HG03064 (cell line): ENCODE results near the gene TAL1.

Source experiments
- ATAC-seq: cut with Tn5 transposase; IDR thresholded peaks from one replicate; pipeline ENCODE4 v1.9.1; 2021; ENCODE audit warnings: low read depth; ENCODE audit not compliant: unreplicated experiment

Gene TAL1

GRCh38 chr1:47229886-47230691 lies 1.9 kb downstream of the TAL1 start:
- no peak for ATAC-seq

GRCh38 chr1:47229031-47229885 lies 2.8 kb downstream of the TAL1 start:
- ATAC-seq, result no peak

- ATAC-seq, result no peak
Measured at GRCh38 chr1:47228644-47229030, 3.4 kb downstream of the TAL1 start.

GRCh38 chr1:47227341-47228232 lies 4.4 kb downstream of the TAL1 start:
- no peak for ATAC-seq

GRCh38 chr1:47226839-47227215 lies 5.2 kb downstream of the TAL1 start:
- ATAC-seq, result no peak

- ATAC-seq, result no peak
Measured at GRCh38 chr1:47226121-47226838, 5.7 kb downstream of the TAL1 start.

DNA sequence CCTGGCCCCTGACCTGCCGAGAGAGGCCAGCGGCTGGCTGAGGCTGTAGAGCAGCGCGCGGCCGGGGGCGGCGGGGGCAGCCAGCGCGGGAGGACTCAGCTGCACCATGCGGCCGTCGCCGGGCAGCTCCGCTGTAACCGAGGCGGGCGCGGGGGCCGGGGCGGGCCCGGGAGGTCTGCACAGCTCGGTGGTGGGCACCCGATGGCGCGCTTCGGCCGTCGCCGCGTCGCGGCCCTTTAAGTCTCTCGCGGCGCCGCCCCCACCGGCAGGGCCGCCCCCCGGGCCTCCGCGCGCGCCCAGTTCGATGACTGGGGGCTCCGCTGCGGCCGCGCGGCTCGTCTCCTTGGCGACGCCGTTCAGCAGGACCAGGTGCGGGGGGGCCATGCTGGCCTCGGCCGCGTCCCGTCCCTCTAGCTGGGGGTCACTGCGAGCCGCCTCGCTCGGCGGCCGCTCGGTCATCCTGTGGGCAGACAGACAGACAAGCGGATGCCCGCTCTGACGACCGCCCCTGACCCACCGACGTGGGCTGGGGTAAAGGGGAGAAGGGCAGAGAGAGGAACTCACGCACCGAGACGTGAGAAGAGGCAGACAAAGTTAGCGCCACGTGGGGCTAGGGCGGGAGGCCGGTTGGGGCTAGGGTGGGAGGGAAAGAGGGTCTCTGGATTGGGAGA lies 6.5 kb downstream of the TAL1 start:
- ATAC-seq, result no peak

GRCh38 chr1:47224676-47225399 lies 7.2 kb downstream of the TAL1 start:
- no peak for ATAC-seq

GRCh38 chr1:47223921-47224675 lies 7.9 kb downstream of the TAL1 start:
- no peak for ATAC-seq

- ATAC-seq, result no peak
Measured at GRCh38 chr1:47223174-47223920, 8.7 kb downstream of the TAL1 start.

DNA sequence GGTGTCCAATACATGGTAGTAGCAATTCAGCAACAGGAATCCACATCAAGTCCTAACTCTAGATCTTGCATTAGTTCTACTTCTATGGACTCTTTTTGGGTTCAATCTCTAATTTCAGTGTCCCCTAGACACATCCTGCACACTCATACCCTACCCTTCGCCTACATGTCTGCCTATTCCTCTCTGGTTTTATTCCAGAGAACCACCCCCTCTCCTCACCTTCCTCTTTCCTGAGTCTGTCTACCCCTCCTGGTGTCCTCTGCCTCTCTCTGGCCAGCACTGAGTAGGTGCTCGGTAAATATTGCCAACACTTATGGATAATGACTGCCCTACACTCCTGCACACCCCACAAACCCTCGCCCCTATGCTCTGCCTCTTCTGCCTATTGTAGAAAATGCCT lies 9.5 kb downstream of the TAL1 start:
- ATAC-seq, result no peak

DNA sequence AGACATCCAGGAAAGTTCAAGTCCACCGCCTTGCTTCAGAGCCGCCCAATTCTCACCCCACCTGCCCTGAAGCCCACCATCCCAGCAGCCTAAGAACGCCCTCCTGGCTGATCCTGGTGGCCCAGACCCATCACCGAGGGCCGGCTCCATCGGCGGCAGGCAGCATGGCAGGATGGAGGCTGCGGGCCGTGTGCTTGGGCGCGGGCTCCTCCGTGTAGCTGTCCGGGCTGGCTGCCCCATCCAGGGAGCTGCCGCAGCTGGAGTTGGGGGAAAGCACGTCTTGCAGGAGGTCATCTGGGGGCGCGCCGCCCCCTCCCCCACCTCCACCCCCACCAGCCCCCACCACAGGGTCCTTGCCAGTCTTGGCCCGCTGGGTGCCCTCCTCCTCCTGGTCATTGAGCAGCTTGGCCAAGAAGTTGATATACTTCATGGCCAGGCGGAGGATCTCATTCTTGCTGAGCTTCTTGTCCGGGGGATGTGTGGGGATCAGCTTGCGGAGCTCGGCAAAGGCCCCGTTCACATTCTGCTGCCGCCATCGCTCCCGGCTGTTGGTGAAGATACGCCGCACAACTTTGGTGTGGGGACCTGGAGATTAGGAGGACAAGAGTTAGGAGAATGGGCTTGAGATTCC lies 12.3 kb downstream of the TAL1 start:
- no peak for ATAC-seq

GRCh38 chr1:47219001-47219400 lies 13.0 kb downstream of the TAL1 start:
- no peak for ATAC-seq

DNA sequence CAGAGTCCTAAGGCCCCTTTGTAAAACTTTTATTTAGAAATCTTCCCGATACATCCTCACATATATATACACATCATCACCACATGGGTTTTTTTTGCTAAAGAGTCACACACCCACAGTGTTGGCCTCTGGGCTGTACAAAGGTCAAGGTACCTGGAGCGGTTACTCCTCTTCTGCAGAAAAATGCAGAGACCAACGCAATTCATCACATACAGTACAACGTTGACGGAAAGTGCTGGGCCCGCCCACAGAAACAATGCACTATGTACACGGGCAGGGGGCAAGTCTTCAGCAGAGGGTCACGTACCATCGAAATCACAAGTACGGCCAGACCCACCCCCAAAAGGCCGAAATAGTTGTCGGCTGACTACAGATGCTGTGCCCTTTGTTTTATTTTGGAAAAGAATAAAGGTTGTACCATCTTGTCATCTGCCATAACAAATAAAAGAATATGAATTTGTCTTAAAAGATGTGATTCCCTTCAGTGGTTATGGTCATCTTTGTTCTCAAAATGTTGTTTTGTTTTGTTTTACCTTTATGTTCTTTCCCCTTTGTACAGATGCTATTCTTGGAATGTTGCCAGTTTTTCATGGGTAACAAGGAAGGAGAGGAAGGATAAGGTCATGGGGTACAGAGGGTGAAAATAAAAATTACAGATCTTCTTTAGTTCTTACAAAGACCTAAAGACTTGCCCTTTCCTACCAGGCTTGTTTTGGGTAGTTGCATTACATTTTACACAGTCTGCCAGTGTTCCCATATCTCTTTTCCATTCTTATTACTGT lies 15.6 kb downstream of the TAL1 start:
- no peak for ATAC-seq

- no peak for ATAC-seq
Measured at GRCh38 chr1:47215713-47216112, 16.3 kb downstream of the TAL1 start.

GRCh38 chr1:47214549-47214948 lies 17.5 kb downstream of the TAL1 start:
- ATAC-seq, result no peak
